NCI-H510A (cell line): ENCODE results near the gene HYKK.
"Not testable (repeated sequence)": the region's sequence is repeated elsewhere in the genome, so short reads cannot be mapped to it uniquely, and the experiment has no call there.

Source experiments
- DNase-seq: peaks from one replicate; lab custom pipeline; 2025; lab: John Stamatoyannopoulos, UW

HYKK gene

GRCh38 chr15:78540141-78540870, 32.9 kb downstream of the HYKK start, which contains the start of gene PSMA4:
TSS of gene PSMA4 (plus strand) at chr15:78540444. CDS start at chr15:78541928, 1,484 bp downstream.
- DNase-seq = peak; percentile 60

GRCh38 chr15:78540871-78541743, 33.7 kb downstream of the HYKK start:
- no peak for DNase-seq

- DNase-seq = no peak
Observed at GRCh38 chr15:78541744-78542034, 34.3 kb downstream of the HYKK start.

- no peak for DNase-seq
Observed at GRCh38 chr15:78542647-78543046, 35.3 kb downstream of the HYKK start.

- DNase-seq = no peak
Observed at GRCh38 chr15:78550194-78550593, 42.8 kb downstream of the HYKK start.

GRCh38 chr15:78550815-78551214, 43.4 kb downstream of the HYKK start:
- DNase-seq = no peak

- no peak for DNase-seq
Observed at GRCh38 chr15:78551902-78552301, 44.5 kb downstream of the HYKK start.

- DNase-seq = no peak
Observed at GRCh38 chr15:78552597-78552996, 45.2 kb downstream of the HYKK start.

GRCh38 chr15:78560201-78560600, 52.8 kb downstream of the HYKK start:
- not testable (repeated sequence) for DNase-seq

- no peak for DNase-seq
Observed at GRCh38 chr15:78561490-78561889, 54.1 kb downstream of the HYKK start.

GRCh38 chr15:78563092-78563491, 55.7 kb downstream of the HYKK start:
- DNase-seq = no peak

GRCh38 chr15:78564743-78565096, 57.3 kb downstream of the HYKK start:
- no peak for DNase-seq

- peak; percentile 88 for DNase-seq
Observed at GRCh38 chr15:78565097-78565950, 57.9 kb downstream of the HYKK start, which contains the start of gene CHRNA5. TSS of gene CHRNA5 (plus strand) at chr15:78565520. CDS start at chr15:78565720, 200 bp downstream.

- no peak for DNase-seq
Observed at GRCh38 chr15:78565951-78566774, 58.8 kb downstream of the HYKK start.

- DNase-seq = no peak
Observed at GRCh38 chr15:78567531-78567930, 60.2 kb downstream of the HYKK start.

GRCh38 chr15:78570710-78571109, 63.3 kb downstream of the HYKK start:
- no peak for DNase-seq

GRCh38 chr15:78571382-78571781, 64.0 kb downstream of the HYKK start:
- DNase-seq = no peak

- no peak for DNase-seq
Observed at GRCh38 chr15:78573416-78573815, 66.0 kb downstream of the HYKK start.

GRCh38 chr15:78574944-78575343, 67.6 kb downstream of the HYKK start:
- DNase-seq = no peak
